ENCODE data around the gene TUSC1.
A peak's percentile ranks its signal among the peaks of the same experiment; 100 is the strongest.
"Not testable (repeated sequence)": the region's sequence is repeated elsewhere in the genome, so short reads cannot be mapped to it uniquely, and the experiment has no call there.

TUSC1 gene

GRCh38 chr9:25678846-25679360 is 659 bp upstream of the TUSC1 start:
- H3K4me3 ChIP-seq (ENCODE audit: low read depth, low read length): no peak overlapping the region
- TF ChIP-seq, protein P1, sequence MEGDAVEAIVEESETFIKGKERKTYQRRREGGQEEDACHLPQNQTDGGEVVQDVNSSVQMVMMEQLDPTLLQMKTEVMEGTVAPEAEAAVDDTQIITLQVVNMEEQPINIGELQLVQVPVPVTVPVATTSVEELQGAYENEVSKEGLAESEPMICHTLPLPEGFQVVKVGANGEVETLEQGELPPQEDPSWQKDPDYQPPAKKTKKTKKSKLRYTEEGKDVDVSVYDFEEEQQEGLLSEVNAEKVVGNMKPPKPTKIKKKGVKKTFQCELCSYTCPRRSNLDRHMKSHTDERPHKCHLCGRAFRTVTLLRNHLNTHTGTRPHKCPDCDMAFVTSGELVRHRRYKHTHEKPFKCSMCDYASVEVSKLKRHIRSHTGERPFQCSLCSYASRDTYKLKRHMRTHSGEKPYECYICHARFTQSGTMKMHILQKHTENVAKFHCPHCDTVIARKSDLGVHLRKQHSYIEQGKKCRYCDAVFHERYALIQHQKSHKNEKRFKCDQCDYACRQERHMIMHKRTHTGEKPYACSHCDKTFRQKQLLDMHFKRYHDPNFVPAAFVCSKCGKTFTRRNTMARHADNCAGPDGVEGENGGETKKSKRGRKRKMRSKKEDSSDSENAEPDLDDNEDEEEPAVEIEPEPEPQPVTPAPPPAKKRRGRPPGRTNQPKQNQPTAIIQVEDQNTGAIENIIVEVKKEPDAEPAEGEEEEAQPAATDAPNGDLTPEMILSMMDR (IDR thresholded peaks at IDR 0.05; ENCODE audit: borderline replicate concordance, insufficient read depth, low read depth, low read length): no peak

DNA sequence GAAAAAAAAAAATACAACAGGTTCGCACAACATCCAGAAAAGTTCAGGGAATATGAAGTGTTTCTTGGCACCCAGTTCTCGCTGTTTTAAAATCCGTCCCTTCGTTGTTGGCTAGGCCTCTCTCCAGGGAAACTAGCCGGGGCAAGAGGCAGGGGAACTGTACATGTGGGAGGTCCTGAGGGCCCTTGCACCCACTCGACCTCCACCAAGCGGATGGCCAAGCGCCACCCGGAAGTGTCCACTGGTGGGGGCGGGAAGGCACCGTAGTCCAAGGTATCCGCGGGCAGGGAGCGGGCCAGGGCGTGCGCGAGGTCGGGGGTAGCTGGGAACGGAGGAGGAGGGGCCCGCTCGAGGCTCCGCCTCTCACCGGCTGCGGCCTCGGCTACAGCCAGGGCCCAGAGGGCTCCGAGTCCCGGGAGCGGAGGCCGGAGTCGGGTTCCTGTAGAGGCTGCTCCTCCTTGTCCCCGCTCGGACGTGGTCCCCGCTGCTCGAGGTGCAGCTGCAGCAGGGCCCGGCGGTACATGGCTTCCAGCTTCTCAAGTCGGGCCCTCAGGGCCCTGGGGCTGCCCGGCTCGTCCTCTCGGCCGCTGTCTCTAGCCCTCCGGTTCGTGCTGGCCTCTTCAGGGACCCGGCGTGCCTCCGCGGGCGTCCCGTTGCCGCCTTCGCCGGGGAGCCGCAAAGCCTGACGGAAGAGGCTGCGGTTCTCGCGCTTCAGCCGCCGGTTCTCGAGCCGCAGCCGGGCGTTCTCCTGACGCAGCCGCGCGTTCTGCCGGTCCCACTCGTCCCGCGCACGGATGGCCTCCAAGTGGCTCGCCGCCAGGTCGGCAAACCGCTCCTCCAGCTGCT is 720 bp downstream of the TUSC1 start:
- peak overlapping the region; percentile 29 for H3K4me3 ChIP-seq (ENCODE audit: low read depth, low read length)
- TF ChIP-seq, protein P1 (IDR thresholded peaks at IDR 0.05; ENCODE audit: borderline replicate concordance, insufficient read depth, low read depth, low read length): no peak

DNA sequence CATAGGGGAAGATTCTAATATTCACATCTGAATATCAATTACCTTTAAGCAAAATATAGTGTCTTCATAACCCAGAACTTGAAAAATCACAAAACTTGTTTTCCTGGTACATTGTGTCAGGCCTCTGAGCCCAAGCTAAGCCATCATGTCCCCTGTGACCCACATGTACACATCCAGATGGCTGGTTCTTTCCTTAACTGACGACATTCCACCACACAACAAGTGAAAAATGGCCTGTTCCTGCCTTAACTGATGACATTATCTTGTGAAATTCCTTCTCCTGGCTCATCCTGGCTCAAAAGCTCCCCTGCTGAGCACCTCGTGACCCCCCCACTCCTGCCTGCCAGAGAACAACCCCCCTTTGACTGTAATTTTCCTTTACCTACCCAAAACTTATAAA is 2.4 kb downstream of the TUSC1 start:
- H3K4me3 ChIP-seq (ENCODE audit: low read depth, low read length): not testable (repeated sequence)

GRCh38 chr9:25658571-25658970 is 19.7 kb downstream of the TUSC1 start:
- TF ChIP-seq, protein P1 (IDR thresholded peaks at IDR 0.05; ENCODE audit: borderline replicate concordance, insufficient read depth, low read depth, low read length): no peak
- H3K4me3 ChIP-seq (ENCODE audit: low read depth, low read length): no peak overlapping the region

DNA sequence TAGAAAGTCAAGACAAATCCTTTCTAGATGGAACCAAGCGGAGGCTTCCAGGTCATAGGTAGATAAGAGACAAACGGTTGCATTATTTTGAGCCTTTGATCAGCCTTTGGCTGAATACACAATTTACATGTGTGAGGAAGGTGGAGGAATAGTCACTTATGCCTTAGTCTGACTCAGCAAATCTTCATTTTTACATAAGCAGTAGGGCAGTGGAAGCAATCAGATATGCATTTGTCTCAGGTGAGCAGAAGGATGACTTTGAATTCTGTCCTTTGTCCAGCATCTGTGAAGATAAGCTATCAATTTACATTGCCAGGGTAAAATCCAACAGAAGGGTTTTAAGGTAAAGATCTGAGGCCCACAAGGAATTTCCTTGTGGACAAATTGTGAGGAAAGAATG is 23.8 kb downstream of the TUSC1 start:
- no peak overlapping the region for H3K4me3 ChIP-seq (ENCODE audit: low read depth, low read length)
- TF ChIP-seq, protein P1 (IDR thresholded peaks at IDR 0.05; ENCODE audit: borderline replicate concordance, insufficient read depth, low read depth, low read length): no peak

DNA sequence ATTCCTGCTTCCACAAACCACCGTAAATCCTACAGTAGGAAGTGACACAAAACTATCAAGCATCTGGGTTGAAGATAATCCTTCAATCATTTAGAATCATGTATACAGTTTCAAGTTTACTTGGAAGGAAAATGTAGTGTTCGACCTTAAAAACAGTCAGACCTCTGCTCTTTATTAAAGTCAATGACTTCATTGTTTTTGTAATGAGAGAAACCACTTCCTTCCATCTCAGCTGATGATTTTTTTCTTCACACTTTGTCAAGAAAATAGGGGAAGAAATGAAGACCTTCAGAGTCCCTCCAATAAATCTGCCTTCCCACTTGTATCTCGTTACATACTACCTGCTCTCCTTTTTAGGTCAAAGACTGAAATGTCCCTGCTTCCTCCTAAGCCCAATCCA is 30.1 kb downstream of the TUSC1 start:
- TF ChIP-seq, protein P1 (IDR thresholded peaks at IDR 0.05; ENCODE audit: borderline replicate concordance, insufficient read depth, low read depth, low read length): no peak
- H3K4me3 ChIP-seq (ENCODE audit: low read depth, low read length): no peak overlapping the region

DNA sequence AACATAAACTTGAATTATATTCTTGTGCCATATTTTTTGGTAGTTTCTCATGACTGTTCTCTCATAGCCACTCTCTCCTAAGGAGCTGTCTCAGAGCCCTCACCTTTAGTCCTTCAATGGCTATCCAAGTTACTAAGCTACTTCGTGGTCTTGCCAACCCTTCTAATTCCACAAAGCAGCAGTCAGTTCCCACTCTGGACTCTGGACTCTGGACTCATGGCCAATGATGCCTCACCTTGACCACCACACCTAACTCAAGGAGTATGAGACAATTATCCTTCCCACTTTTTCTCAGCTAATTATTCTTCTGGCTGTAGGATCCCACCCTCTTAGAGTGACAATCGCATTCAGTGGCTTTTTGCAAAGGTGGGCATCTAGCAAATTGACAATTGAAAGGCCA is 42.2 kb downstream of the TUSC1 start:
- TF ChIP-seq, protein P1 (IDR thresholded peaks at IDR 0.05; ENCODE audit: borderline replicate concordance, insufficient read depth, low read depth, low read length): no peak
- H3K4me3 ChIP-seq (ENCODE audit: low read depth, low read length): no peak overlapping the region
